Lower leg skin (tissue), 4 donors: ENCODE measurements around the gene SPI1. TPM values are rescaled to one million over a fixed set of nuclear protein-coding genes. Genes with fewer than 3 reads are reported as not detected.
A peak's percentile ranks its signal among the peaks of the same experiment; 100 is the strongest.

Experiments used
- DNase-seq, 2 donors: peaks; one replicate each; pipeline ENCODE4 v3.0.0-alpha.2; 2019; ENCODE audit warnings: low spot score in 2 of 2
- H3K4me3 ChIP-seq: fragments of 200-600 bp; sonication (generic); 2 replicates; pipeline ENCODE4 v1.5.1; 2017; ENCODE audit warnings: mild to moderate bottlenecking, low read depth; ENCODE audit not compliant: poor library complexity, severe bottlenecking
- CTCF ChIP-seq, 3 donors: fragments of 450-650 bp; IDR thresholded peaks; one replicate each; pipeline ENCODE4 v1.5.1; 2016; ENCODE audit warnings: antibody characterized with exemption in 3 of 3, mild to moderate bottlenecking in 3 of 3, moderate library complexity in 2 of 3
- POLR2A ChIP-seq, 2 donors: fragments of 450-650 bp; IDR thresholded peaks; one replicate each; pipeline ENCODE4 v1.6.1; 2016 to 2017; ENCODE audit warnings: antibody characterized with exemption in 2 of 2, mild to moderate bottlenecking in 1 of 2, moderate library complexity in 1 of 2
- WGBS, 2 donors: methylation state at CpG; one replicate each; pipeline ENCODE4 v1.1.5; 2018; 5-methylcytosine and 5-hydroxymethylcytosine counted together
- intact Hi-C: fragments of 100-400 bp; cut with DNase I; formaldehyde crosslinking; loops from one replicate; pipeline ENCODE4 v1.15.0; 2023; ENCODE audit warnings: low total_unique reads
- total RNA-seq, 4 donors: library from RNA; depleted of rRNA; stranded (reverse); fragments of >200 nt; gene quantifications; one replicate each; pipeline ENCODE4 v1.1.0, GENCODE V29; 2016

The SPI1 gene
- total RNA-seq, 4 donors from 2014 or later: 7.7 to 13.4 (median 10.6) TPM

- DNase-seq: peak in 1 of 2 donors; percentile 16
- peak overlapping the region; percentile 10 for H3K4me3 ChIP-seq
- intact Hi-C loops: no loop called here
- TF ChIP-seq CTCF (IDR thresholded peaks at IDR 0.05) (no peak), POLR2A (IDR thresholded peaks at IDR 0.05) (no peak)
- WGBS, 2 donors: 59 to 84% methylated on average over 5 of the region's 5 CpGs
Observed at GRCh38 chr11:47377571-47378009, 757 bp downstream of the SPI1 start.

- WGBS, 2 donors: 43 to 44% methylated on average over 14 of the region's 14 CpGs
- peak in 1 of 2 donors; percentile 24 for DNase-seq
- TF ChIP-seq POLR2A (IDR thresholded peaks at IDR 0.05) (no peak), CTCF (IDR thresholded peaks at IDR 0.05) (no peak)
- no peak overlapping the region for H3K4me3 ChIP-seq
- intact Hi-C loops: no loop called here
Observed at GRCh38 chr11:47376525-47377371, 1.6 kb downstream of the SPI1 start.

- no peak for TF ChIP-seq CTCF (IDR thresholded peaks at IDR 0.05)
- TF ChIP-seq POLR2A (IDR thresholded peaks at IDR 0.05): no peak
- intact Hi-C loops: no loop called here
- H3K4me3 ChIP-seq: no peak overlapping the region
- no peak for DNase-seq
- 75 to 79% methylated on average over 8 of the region's 8 CpGs for WGBS, 2 donors
Observed at GRCh38 chr11:47376107-47376524, 2.2 kb downstream of the SPI1 start.

- no peak for DNase-seq
- TF ChIP-seq CTCF (IDR thresholded peaks at IDR 0.05): no peak
- TF ChIP-seq POLR2A (IDR thresholded peaks at IDR 0.05): no peak
- H3K4me3 ChIP-seq: no peak overlapping the region
- WGBS, 2 donors: 84 to 91% methylated on average over 13 of the region's 13 CpGs
- intact Hi-C loops: no loop called here
Observed at GRCh38 chr11:47375546-47376085, 2.7 kb downstream of the SPI1 start.

GRCh38 chr11:47375020-47375419, 3.3 kb downstream of the SPI1 start:
- intact Hi-C loops: no loop called here
- WGBS, 2 donors: 76 to 83% methylated on average over 8 of the region's 8 CpGs
- no peak overlapping the region for H3K4me3 ChIP-seq
- no peak for DNase-seq
- TF ChIP-seq POLR2A (IDR thresholded peaks at IDR 0.05) (no peak), CTCF (IDR thresholded peaks at IDR 0.05) (no peak)
